GM23338 (cell line): ENCODE data around the gene PRKAR1B. TPM values are rescaled to one million over a fixed set of nuclear protein-coding genes. Genes with fewer than 3 reads are reported as not detected.

Experiments used
- ATAC-seq: fragments of 200-7000 bp; cut with Tn5 transposase; 3 replicates; pipeline ENCODE4 v1.9.1; 2020
- DNase-seq: peaks from one replicate; pipeline ENCODE4 v3.0.0-alpha.2; 2015; ENCODE audit warnings: low spot score
- H2AFZ ChIP-seq: fragments of 200-600 bp; sonication (generic); 2 replicates; pipeline ENCODE4 v1.8.0; 2016; ENCODE audit warnings: antibody characterized with exemption, mild to moderate bottlenecking, moderate library complexity
- H3F3A ChIP-seq: fragments of 200-600 bp; sonication (generic); replicated peaks from 2 replicates; pipeline ENCODE4 v1.8.0; 2017; ENCODE audit warnings: antibody characterized with exemption, mixed run types, low read depth
- H3K27ac ChIP-seq: fragments of 200-600 bp; sonication (generic); 2 replicates; pipeline ENCODE4 v1.6.1; 2016; ENCODE audit warnings: low read depth
- H3K27me3 ChIP-seq: fragments of 200-600 bp; sonication (generic); 2 replicates; pipeline ENCODE4 v1.8.0; 2016; ENCODE audit warnings: mild to moderate bottlenecking, mixed run types, moderate library complexity; ENCODE audit not compliant: insufficient read depth
- H3K36me3 ChIP-seq: fragments of 200-600 bp; sonication (generic); 2 replicates; pipeline ENCODE4 v1.8.0; 2016; ENCODE audit warnings: mild to moderate bottlenecking; ENCODE audit not compliant: insufficient read depth
- H3K4me1 ChIP-seq: fragments of 200-600 bp; sonication (generic); 2 replicates; pipeline ENCODE4 v1.8.0; 2016; ENCODE audit warnings: mild to moderate bottlenecking, moderate library complexity; ENCODE audit not compliant: insufficient read depth
- H3K4me2 ChIP-seq: fragments of 200-600 bp; sonication (generic); 2 replicates; pipeline ENCODE4 v1.7.1; 2017; ENCODE audit warnings: mixed run types
- H3K4me3 ChIP-seq: fragments of 200-600 bp; sonication (generic); 2 replicates; pipeline ENCODE4 v1.6.1; 2016; ENCODE audit warnings: mixed run types
- H3K79me2 ChIP-seq: fragments of 200-600 bp; sonication (generic); replicated peaks from 2 replicates; pipeline ENCODE4 v1.8.0; 2017; ENCODE audit warnings: mild to moderate bottlenecking; ENCODE audit not compliant: insufficient read depth
- H3K9me2 ChIP-seq: fragments of 200-600 bp; sonication (generic); 2 replicates; pipeline ENCODE4 v1.8.0; 2017; ENCODE audit not compliant: insufficient read depth
- H4K20me1 ChIP-seq: fragments of 200-600 bp; sonication (generic); replicated peaks from 2 replicates; pipeline ENCODE4 v1.8.0; 2017; ENCODE audit warnings: mild to moderate bottlenecking; ENCODE audit not compliant: insufficient read depth
- H3K27ac Mint-ChIP-seq: 2 replicates; pipeline ENCODE4 v1.8.0; 2020; ENCODE audit warnings: inconsistent platforms, mild to moderate bottlenecking, moderate library complexity, mixed read lengths
- H3K27me3 Mint-ChIP-seq: 3 replicates; pipeline ENCODE4 v1.8.0; 2022; ENCODE audit warnings: low read depth, mild to moderate bottlenecking, moderate library complexity, mixed read lengths, inconsistent platforms; ENCODE audit not compliant: insufficient read depth, poor library complexity
- H3K36me3 Mint-ChIP-seq: 3 replicates; pipeline ENCODE4 v1.8.0; 2021; ENCODE audit warnings: low read depth, mild to moderate bottlenecking, inconsistent platforms, moderate library complexity, mixed read lengths
- H3K4me1 Mint-ChIP-seq: 3 replicates; pipeline ENCODE4 v1.8.0; 2020; ENCODE audit warnings: mild to moderate bottlenecking, inconsistent platforms, mixed read lengths
- H3K4me3 Mint-ChIP-seq: 3 replicates; pipeline ENCODE4 v1.8.0; 2021; ENCODE audit warnings: moderate library complexity, mild to moderate bottlenecking, inconsistent platforms, mixed read lengths
- H3K9me3 Mint-ChIP-seq: 3 replicates; pipeline ENCODE4 v1.8.0; 2020; ENCODE audit warnings: moderate library complexity, mild to moderate bottlenecking, inconsistent platforms, mixed read lengths
- EZH2 ChIP-seq: fragments of 200-600 bp; sonication (generic); IDR thresholded peaks from one replicate; pipeline ENCODE4 v1.8.0; 2017; ENCODE audit warnings: antibody characterized with exemption, mild to moderate bottlenecking, low read depth; ENCODE audit not compliant: unreplicated experiment
- EZH2phosphoT487 ChIP-seq: fragments of 200-600 bp; sonication (generic); IDR thresholded peaks from one replicate; pipeline ENCODE4 v1.8.1; 2018; ENCODE audit warnings: antibody characterized with exemption; ENCODE audit not compliant: unreplicated experiment
- JUNB ChIP-seq: IDR thresholded peaks from one replicate; pipeline ENCODE4 v1.6.1; 2016; ENCODE audit warnings: antibody characterized with exemption; ENCODE audit not compliant: unreplicated experiment
- POLR2AphosphoS5 ChIP-seq: IDR thresholded peaks from 2 replicates; pipeline ENCODE4 v1.6.1; 2016; ENCODE audit warnings: antibody characterized with exemption, low read depth
- STAT1 ChIP-seq: IDR thresholded peaks from one replicate; pipeline ENCODE4 v1.6.1; 2016; ENCODE audit warnings: antibody characterized with exemption; ENCODE audit not compliant: unreplicated experiment
- ZNF114 ChIP-seq: fragments of 250-450 bp; sonication (Bioruptor Pico); IDR thresholded peaks from 2 replicates; pipeline ENCODE4 v1.5.0; 2020; ENCODE audit warnings: mild to moderate bottlenecking, moderate library complexity
- ZNF331 ChIP-seq: fragments of 250-450 bp; sonication (Bioruptor Pico); IDR thresholded peaks from 2 replicates; pipeline ENCODE4 v1.5.0; 2020; ENCODE audit warnings: low read depth, mild to moderate bottlenecking, moderate library complexity
- polyA plus RNA-seq: library from polyadenylated mRNA; unstranded; fragments of >200 nt; fragmentation: Nextera tagmentation; extraction: Ambion mirVana; gene quantifications from 2 replicates; pipeline ENCODE4 v1.2.1, GENCODE V29; 2016
- total RNA-seq: library from RNA; depleted of rRNA; stranded (reverse); fragments of >200 nt; shearing (Covaris generic); gene quantifications from 2 replicates; pipeline ENCODE4 v1.2.3, GENCODE V29; 2014
- TF ChIP-seq, protein P1 (sequence below): fragments of 250-450 bp; sonication (Bioruptor Pico); IDR thresholded peaks from 2 replicates; pipeline ENCODE4 v1.5.0; 2020; ENCODE audit warnings: mild to moderate bottlenecking, moderate library complexity
- TF ChIP-seq, protein P2 (sequence below): IDR thresholded peaks from 2 replicates; pipeline ENCODE4 v1.6.1; 2016; ENCODE audit warnings: antibody characterized with exemption
- TF ChIP-seq, protein P3 (sequence below): IDR thresholded peaks from one replicate; pipeline ENCODE4 v1.6.1; 2018; ENCODE audit warnings: antibody characterized with exemption; ENCODE audit not compliant: unreplicated experiment
- TF ChIP-seq, protein P4 (sequence below), 2 experiments: fragments of 200-600 bp in 1 of 2; sonication (generic) in 1 of 2; conservative IDR thresholded peaks; 2 replicates each; pipeline versions ENCODE4 v1.5.1 to v1.6.1; 2016 to 2017; ENCODE audit warnings: antibody characterized with exemption in 2 of 2, low read depth in 2 of 2, mild to moderate bottlenecking in 2 of 2, moderate library complexity in 1 of 2

The PRKAR1B gene
- total and polyA plus RNA-seq, 2 experiments from 2014 or later, result 35.7 to 36.7 TPM

DNA sequence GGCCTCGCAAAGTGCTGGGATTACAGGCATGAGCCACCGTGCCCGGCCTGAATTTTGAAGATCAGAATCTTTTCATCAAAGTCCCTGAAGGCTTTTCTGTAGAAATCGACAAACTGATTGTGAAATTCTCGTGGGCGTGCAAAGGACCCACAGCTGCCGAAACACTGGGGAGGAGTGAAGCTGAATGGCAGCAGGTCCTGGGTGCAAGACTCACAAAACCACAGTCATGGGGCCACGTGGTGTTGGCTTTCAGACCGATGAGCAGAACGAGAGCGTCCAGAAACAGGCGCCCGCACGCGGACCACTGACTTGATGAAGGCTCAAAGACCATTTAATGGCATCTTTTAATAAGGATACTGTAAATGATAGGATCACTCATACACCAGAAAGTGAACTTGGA lies 24.7 kb upstream of the PRKAR1B start (continued):
- TF ChIP-seq, protein P1, sequence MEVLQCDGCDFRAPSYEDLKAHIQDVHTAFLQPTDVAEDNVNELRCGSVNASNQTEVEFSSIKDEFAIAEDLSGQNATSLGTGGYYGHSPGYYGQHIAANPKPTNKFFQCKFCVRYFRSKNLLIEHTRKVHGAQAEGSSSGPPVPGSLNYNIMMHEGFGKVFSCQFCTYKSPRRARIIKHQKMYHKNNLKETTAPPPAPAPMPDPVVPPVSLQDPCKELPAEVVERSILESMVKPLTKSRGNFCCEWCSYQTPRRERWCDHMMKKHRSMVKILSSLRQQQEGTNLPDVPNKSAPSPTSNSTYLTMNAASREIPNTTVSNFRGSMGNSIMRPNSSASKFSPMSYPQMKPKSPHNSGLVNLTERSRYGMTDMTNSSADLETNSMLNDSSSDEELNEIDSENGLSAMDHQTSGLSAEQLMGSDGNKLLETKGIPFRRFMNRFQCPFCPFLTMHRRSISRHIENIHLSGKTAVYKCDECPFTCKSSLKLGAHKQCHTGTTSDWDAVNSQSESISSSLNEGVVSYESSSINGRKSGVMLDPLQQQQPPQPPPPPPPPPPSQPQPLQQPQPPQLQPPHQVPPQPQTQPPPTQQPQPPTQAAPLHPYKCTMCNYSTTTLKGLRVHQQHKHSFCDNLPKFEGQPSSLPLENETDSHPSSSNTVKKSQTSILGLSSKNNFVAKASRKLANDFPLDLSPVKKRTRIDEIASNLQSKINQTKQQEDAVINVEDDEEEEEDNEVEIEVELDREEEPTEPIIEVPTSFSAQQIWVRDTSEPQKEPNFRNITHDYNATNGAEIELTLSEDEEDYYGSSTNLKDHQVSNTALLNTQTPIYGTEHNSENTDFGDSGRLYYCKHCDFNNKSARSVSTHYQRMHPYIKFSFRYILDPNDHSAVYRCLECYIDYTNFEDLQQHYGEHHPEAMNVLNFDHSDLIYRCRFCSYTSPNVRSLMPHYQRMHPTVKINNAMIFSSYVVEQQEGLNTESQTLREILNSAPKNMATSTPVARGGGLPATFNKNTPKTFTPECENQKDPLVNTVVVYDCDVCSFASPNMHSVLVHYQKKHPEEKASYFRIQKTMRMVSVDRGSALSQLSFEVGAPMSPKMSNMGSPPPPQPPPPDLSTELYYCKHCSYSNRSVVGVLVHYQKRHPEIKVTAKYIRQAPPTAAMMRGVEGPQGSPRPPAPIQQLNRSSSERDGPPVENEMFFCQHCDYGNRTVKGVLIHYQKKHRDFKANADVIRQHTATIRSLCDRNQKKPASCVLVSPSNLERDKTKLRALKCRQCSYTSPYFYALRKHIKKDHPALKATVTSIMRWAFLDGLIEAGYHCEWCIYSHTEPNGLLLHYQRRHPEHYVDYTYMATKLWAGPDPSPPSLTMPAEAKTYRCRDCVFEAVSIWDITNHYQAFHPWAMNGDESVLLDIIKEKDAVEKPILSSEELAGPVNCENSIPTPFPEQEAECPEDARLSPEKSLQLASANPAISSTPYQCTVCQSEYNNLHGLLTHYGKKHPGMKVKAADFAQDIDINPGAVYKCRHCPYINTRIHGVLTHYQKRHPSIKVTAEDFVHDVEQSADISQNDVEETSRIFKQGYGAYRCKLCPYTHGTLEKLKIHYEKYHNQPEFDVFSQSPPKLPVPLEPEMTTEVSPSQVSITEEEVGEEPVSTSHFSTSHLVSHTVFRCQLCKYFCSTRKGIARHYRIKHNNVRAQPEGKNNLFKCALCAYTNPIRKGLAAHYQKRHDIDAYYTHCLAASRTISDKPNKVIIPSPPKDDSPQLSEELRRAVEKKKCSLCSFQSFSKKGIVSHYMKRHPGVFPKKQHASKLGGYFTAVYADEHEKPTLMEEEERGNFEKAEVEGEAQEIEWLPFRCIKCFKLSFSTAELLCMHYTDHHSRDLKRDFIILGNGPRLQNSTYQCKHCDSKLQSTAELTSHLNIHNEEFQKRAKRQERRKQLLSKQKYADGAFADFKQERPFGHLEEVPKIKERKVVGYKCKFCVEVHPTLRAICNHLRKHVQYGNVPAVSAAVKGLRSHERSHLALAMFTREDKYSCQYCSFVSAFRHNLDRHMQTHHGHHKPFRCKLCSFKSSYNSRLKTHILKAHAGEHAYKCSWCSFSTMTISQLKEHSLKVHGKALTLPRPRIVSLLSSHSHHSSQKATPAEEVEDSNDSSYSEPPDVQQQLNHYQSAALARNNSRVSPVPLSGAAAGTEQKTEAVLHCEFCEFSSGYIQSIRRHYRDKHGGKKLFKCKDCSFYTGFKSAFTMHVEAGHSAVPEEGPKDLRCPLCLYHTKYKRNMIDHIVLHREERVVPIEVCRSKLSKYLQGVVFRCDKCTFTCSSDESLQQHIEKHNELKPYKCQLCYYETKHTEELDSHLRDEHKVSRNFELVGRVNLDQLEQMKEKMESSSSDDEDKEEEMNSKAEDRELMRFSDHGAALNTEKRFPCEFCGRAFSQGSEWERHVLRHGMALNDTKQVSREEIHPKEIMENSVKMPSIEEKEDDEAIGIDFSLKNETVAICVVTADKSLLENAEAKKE (CRISPR knock-in tag), result no peak
- no peak for TF ChIP-seq POLR2AphosphoS5

DNA sequence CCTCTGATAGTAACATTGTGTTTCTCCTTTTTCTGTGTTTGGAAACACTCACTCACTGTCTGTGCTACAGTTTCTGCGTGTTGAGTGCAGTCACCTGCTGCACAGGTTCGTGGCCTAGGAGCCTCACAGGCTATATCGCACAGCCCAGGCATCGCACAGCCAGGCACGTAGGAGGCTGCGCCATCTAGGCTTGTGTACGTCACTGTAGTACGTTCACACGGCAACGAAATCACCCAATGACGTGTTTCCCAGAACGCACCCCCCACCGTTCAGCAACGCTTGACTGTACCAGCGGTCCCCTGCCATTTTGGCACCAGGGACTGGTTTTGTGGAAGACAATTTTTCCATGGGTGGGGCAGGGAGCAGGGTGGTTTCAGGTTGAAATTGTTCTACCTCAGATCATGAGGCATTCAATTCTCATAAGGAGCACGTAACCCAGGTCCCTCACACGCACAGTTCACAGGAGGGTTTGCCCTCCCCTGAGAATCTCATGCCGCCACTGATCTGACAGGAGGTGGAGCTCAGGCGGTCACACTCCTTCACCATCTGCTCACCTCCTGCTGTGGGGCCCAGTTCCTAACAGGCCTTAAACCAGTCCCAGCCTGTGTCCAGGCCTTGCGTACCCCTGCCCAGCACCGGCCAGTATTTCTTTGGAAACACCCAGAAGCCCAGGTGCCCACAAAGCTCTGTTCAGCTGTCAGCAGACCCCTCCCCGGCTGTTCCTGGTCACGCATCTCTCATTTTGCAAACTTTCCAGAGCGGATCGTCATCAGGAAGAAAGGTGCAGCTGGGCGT lies 23.2 kb upstream of the PRKAR1B start:
- H2AFZ ChIP-seq, result no peak overlapping the region
- H3K27me3 ChIP-seq, result no peaks in the 10 kb centered on the region
- H3K27ac Mint-ChIP-seq, result no peak overlapping the region
- no peaks in the 10 kb centered on the region; the same call in 2 of the 3 replicates for H3K9me3 Mint-ChIP-seq
- no peak overlapping the region for H3K4me2 ChIP-seq
- DNase-seq, result no peak
- H3K36me3 ChIP-seq, result 0 out of 2 replicates have a peak, but pooled peaks cover 8% of the 10 kb centered on the region
- H3K4me3 ChIP-seq, result no peak overlapping the region
- no peak for ATAC-seq
- H3K36me3 Mint-ChIP-seq, result peaks cover 56% of the 10 kb centered on the region
- H4K20me1 ChIP-seq, result 0 out of 2 replicates have a peak, but pooled peaks cover 3% of the 10 kb centered on the region
- H3F3A ChIP-seq, result peaks cover 5% of the 10 kb centered on the region
- H3K79me2 ChIP-seq, result peaks cover 11% of the 10 kb centered on the region
- H3K4me1 ChIP-seq, result no peaks in the 10 kb centered on the region
- no peaks in the 10 kb centered on the region for H3K9me2 ChIP-seq
- H3K27me3 Mint-ChIP-seq, result peaks cover 2% of the 10 kb centered on the region
- no peaks in the 10 kb centered on the region for H3K4me1 Mint-ChIP-seq
- no peak overlapping the region for H3K4me3 Mint-ChIP-seq
- no peak overlapping the region for H3K27ac ChIP-seq
- no peak for TF ChIP-seq EZH2phosphoT487
- TF ChIP-seq JUNB, result no peak
- TF ChIP-seq ZNF331 (CRISPR knock-in tag), result no peak
- TF ChIP-seq STAT1, result no peak
- no peak for TF ChIP-seq EZH2
- TF ChIP-seq, protein P2, sequence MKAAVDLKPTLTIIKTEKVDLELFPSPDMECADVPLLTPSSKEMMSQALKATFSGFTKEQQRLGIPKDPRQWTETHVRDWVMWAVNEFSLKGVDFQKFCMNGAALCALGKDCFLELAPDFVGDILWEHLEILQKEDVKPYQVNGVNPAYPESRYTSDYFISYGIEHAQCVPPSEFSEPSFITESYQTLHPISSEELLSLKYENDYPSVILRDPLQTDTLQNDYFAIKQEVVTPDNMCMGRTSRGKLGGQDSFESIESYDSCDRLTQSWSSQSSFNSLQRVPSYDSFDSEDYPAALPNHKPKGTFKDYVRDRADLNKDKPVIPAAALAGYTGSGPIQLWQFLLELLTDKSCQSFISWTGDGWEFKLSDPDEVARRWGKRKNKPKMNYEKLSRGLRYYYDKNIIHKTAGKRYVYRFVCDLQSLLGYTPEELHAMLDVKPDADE, result no peak
- TF ChIP-seq, protein P3, sequence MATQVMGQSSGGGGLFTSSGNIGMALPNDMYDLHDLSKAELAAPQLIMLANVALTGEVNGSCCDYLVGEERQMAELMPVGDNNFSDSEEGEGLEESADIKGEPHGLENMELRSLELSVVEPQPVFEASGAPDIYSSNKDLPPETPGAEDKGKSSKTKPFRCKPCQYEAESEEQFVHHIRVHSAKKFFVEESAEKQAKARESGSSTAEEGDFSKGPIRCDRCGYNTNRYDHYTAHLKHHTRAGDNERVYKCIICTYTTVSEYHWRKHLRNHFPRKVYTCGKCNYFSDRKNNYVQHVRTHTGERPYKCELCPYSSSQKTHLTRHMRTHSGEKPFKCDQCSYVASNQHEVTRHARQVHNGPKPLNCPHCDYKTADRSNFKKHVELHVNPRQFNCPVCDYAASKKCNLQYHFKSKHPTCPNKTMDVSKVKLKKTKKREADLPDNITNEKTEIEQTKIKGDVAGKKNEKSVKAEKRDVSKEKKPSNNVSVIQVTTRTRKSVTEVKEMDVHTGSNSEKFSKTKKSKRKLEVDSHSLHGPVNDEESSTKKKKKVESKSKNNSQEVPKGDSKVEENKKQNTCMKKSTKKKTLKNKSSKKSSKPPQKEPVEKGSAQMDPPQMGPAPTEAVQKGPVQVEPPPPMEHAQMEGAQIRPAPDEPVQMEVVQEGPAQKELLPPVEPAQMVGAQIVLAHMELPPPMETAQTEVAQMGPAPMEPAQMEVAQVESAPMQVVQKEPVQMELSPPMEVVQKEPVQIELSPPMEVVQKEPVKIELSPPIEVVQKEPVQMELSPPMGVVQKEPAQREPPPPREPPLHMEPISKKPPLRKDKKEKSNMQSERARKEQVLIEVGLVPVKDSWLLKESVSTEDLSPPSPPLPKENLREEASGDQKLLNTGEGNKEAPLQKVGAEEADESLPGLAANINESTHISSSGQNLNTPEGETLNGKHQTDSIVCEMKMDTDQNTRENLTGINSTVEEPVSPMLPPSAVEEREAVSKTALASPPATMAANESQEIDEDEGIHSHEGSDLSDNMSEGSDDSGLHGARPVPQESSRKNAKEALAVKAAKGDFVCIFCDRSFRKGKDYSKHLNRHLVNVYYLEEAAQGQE, result no peak
- TF ChIP-seq ZNF114 (CRISPR knock-in tag), result no peak
- TF ChIP-seq POLR2AphosphoS5, result no peak
- TF ChIP-seq, protein P4, sequence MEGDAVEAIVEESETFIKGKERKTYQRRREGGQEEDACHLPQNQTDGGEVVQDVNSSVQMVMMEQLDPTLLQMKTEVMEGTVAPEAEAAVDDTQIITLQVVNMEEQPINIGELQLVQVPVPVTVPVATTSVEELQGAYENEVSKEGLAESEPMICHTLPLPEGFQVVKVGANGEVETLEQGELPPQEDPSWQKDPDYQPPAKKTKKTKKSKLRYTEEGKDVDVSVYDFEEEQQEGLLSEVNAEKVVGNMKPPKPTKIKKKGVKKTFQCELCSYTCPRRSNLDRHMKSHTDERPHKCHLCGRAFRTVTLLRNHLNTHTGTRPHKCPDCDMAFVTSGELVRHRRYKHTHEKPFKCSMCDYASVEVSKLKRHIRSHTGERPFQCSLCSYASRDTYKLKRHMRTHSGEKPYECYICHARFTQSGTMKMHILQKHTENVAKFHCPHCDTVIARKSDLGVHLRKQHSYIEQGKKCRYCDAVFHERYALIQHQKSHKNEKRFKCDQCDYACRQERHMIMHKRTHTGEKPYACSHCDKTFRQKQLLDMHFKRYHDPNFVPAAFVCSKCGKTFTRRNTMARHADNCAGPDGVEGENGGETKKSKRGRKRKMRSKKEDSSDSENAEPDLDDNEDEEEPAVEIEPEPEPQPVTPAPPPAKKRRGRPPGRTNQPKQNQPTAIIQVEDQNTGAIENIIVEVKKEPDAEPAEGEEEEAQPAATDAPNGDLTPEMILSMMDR (conservative IDR thresholded peaks at IDR 0.05; ENCODE audit: low read depth in 2 of 2), result no peak
